ENCODE results near the gene GUCY2C. TPM values are rescaled to one million over a fixed set of nuclear protein-coding genes. Genes with fewer than 3 reads are reported as not detected.

GUCY2C gene
- total RNA-seq, 3 donors from 2014 or later, result 1.3 TPM; not detected in 2

- intact Hi-C loops (cut with DNase I; ENCODE audit: low total_unique reads), result loop anchor here (5.0 kb wide), 1 partner anchor 407 kb away; no protein-coding TSS in a partner anchor
- no peak for DNase-seq (ENCODE audit: low spot score in 2 of 2)
- no peak overlapping the region for H3K4me3 ChIP-seq
- TF ChIP-seq CTCF (IDR thresholded peaks at IDR 0.05) (no peak), POLR2A (IDR thresholded peaks at IDR 0.05) (no peak), POLR2AphosphoS5 (IDR thresholded peaks at IDR 0.05) (no peak)
- no peaks in the 10 kb centered on the region for H3K4me1 ChIP-seq
- no peak overlapping the region for H3K27ac ChIP-seq
- H3K27me3 ChIP-seq, result no peaks in the 10 kb centered on the region
- H3K36me3 ChIP-seq, result no peaks in the 10 kb centered on the region
- H3K9me3 ChIP-seq, result no peaks in the 10 kb centered on the region
Observed at GRCh38 chr12:14654842-14655241, 41.6 kb downstream of the GUCY2C start.

- Histone ChIP-seq H3K9me3 (no peaks in the 10 kb centered on the region), H3K36me3 (no peaks in the 10 kb centered on the region), H3K4me3 (no peak overlapping the region), H3K27ac (no peak overlapping the region), H3K27me3 (no peaks in the 10 kb centered on the region), H3K4me1 (no peaks in the 10 kb centered on the region)
- intact Hi-C loops (cut with DNase I; ENCODE audit: low total_unique reads), result no loop called here
- no peak for DNase-seq (ENCODE audit: low spot score in 2 of 2)
- TF ChIP-seq POLR2A (IDR thresholded peaks at IDR 0.05) (no peak), POLR2AphosphoS5 (IDR thresholded peaks at IDR 0.05) (no peak), CTCF (IDR thresholded peaks at IDR 0.05) (no peak)
Observed at GRCh38 chr12:14654416-14654815, 42.0 kb downstream of the GUCY2C start.

- Histone ChIP-seq H3K27me3 (no peaks in the 10 kb centered on the region), H3K9me3 (no peaks in the 10 kb centered on the region), H3K36me3 (no peaks in the 10 kb centered on the region), H3K27ac (no peak overlapping the region), H3K4me3 (no peak overlapping the region), H3K4me1 (no peaks in the 10 kb centered on the region)
- intact Hi-C loops (cut with DNase I; ENCODE audit: low total_unique reads), result no loop called here
- no peak for DNase-seq (ENCODE audit: low spot score in 2 of 2)
- TF ChIP-seq POLR2AphosphoS5 (IDR thresholded peaks at IDR 0.05), result no peak
- no peak for TF ChIP-seq CTCF (IDR thresholded peaks at IDR 0.05)
- TF ChIP-seq POLR2A (IDR thresholded peaks at IDR 0.05), result no peak
Observed at GRCh38 chr12:14652483-14652882, 43.9 kb downstream of the GUCY2C start.

- intact Hi-C loops (cut with DNase I; ENCODE audit: low total_unique reads), result no loop called here
- no peak overlapping the region for H3K4me3 ChIP-seq
- no peak overlapping the region for H3K27ac ChIP-seq
- no peak for TF ChIP-seq POLR2AphosphoS5 (IDR thresholded peaks at IDR 0.05)
- no peak for TF ChIP-seq POLR2A (IDR thresholded peaks at IDR 0.05)
- TF ChIP-seq CTCF (IDR thresholded peaks at IDR 0.05), result no peak
- H3K27me3 ChIP-seq, result no peaks in the 10 kb centered on the region
- no peak for DNase-seq (ENCODE audit: low spot score in 2 of 2)
- H3K36me3 ChIP-seq, result no peaks in the 10 kb centered on the region
- H3K9me3 ChIP-seq, result no peaks in the 10 kb centered on the region
- no peaks in the 10 kb centered on the region for H3K4me1 ChIP-seq
Observed at GRCh38 chr12:14651371-14651770, 45.0 kb downstream of the GUCY2C start.

- no peak for DNase-seq (ENCODE audit: low spot score in 2 of 2)
- TF ChIP-seq POLR2AphosphoS5 (IDR thresholded peaks at IDR 0.05) (no peak), CTCF (IDR thresholded peaks at IDR 0.05) (no peak), POLR2A (IDR thresholded peaks at IDR 0.05) (no peak)
- no peak overlapping the region for H3K4me3 ChIP-seq
- no peaks in the 10 kb centered on the region for H3K9me3 ChIP-seq
- H3K4me1 ChIP-seq, result no peaks in the 10 kb centered on the region
- intact Hi-C loops (cut with DNase I; ENCODE audit: low total_unique reads), result no loop called here
- no peaks in the 10 kb centered on the region for H3K27me3 ChIP-seq
- no peaks in the 10 kb centered on the region for H3K36me3 ChIP-seq
- H3K27ac ChIP-seq, result no peak overlapping the region
Observed at GRCh38 chr12:14650789-14651188, 45.6 kb downstream of the GUCY2C start.
